Measurements from ENCODE around the gene IRF1.
"Not testable (repeated sequence)": the region's sequence is repeated elsewhere in the genome, so short reads cannot be mapped to it uniquely, and the experiment has no call there.

IRF1 gene

GRCh38 chr5:132445930-132446329 is 44.6 kb downstream of the IRF1 start:
- no peak for TF ChIP-seq CTCF (IDR thresholded peaks at IDR 0.05; ENCODE audit: control insufficient read depth, extremely low read depth, insufficient read depth)
- DNase-seq (ENCODE audit: low read depth): no peak
- no peak overlapping the region for H3K4me3 ChIP-seq (ENCODE audit: low read depth, low read length)

GRCh38 chr5:132445640-132445923 is 45.0 kb downstream of the IRF1 start:
- no peak for TF ChIP-seq CTCF (IDR thresholded peaks at IDR 0.05; ENCODE audit: control insufficient read depth, extremely low read depth, insufficient read depth)
- no peak for DNase-seq (ENCODE audit: low read depth)
- no peak overlapping the region for H3K4me3 ChIP-seq (ENCODE audit: low read depth, low read length)

- TF ChIP-seq CTCF (IDR thresholded peaks at IDR 0.05; ENCODE audit: control insufficient read depth, extremely low read depth, insufficient read depth): no peak
- H3K4me3 ChIP-seq (ENCODE audit: low read depth, low read length): no peak overlapping the region
- no peak for DNase-seq (ENCODE audit: low read depth)
These were observed 45.5 kb downstream of the IRF1 start for GRCh38 chr5:132444841-132445639.

- no peak for DNase-seq (ENCODE audit: low read depth)
- no peak for TF ChIP-seq CTCF (IDR thresholded peaks at IDR 0.05; ENCODE audit: control insufficient read depth, extremely low read depth, insufficient read depth)
These were observed 46.5 kb downstream of the IRF1 start for GRCh38 chr5:132444061-132444460.

GRCh38 chr5:132439521-132440089 is 51.0 kb downstream of the IRF1 start:
- no peak overlapping the region for H3K4me3 ChIP-seq (ENCODE audit: low read depth, low read length)
- no peak for DNase-seq (ENCODE audit: low read depth)
- TF ChIP-seq CTCF (IDR thresholded peaks at IDR 0.05; ENCODE audit: control insufficient read depth, extremely low read depth, insufficient read depth): no peak

More at GRCh38 chr5:132444061-132444460, 46.5 kb downstream of the IRF1 start:
- H3K4me3 ChIP-seq (ENCODE audit: low read depth, low read length): no peak overlapping the region

- TF ChIP-seq CTCF (IDR thresholded peaks at IDR 0.05; ENCODE audit: control insufficient read depth, extremely low read depth, insufficient read depth): no peak
- DNase-seq (ENCODE audit: low read depth): no peak
- H3K4me3 ChIP-seq (ENCODE audit: low read depth, low read length): no peak overlapping the region
These were observed 51.7 kb downstream of the IRF1 start for GRCh38 chr5:132438917-132439316.

GRCh38 chr5:132438267-132438645 is 52.3 kb downstream of the IRF1 start:
- H3K4me3 ChIP-seq (ENCODE audit: low read depth, low read length); DNase-seq (ENCODE audit: low read depth): not testable (repeated sequence)

Measured in LNCaP clone FGC (cell line).